Kidney glomerular epithelial cell (primary cell): ENCODE results near the gene MED17.

Source experiments
- DNase-seq: peaks from one replicate; lab custom pipeline; 2025; lab: John Stamatoyannopoulos, UW

MED17 gene

GRCh38 chr11:93849751-93850593, 65.9 kb downstream of the MED17 start:
- DNase-seq: no peak

- no peak for DNase-seq
These were observed 66.5 kb downstream of the MED17 start, which contains the start of gene VSTM5 for GRCh38 chr11:93850594-93851018. Gene VSTM5 (minus strand): TSS chr11:93850618. CDS start chr11:93850502, 116 bp downstream.

GRCh38 chr11:93852242-93852641, 68.2 kb downstream of the MED17 start:
- no peak for DNase-seq

- no peak for DNase-seq
These were observed 73.5 kb downstream of the MED17 start for GRCh38 chr11:93857413-93858120.

GRCh38 chr11:93858121-93858775, 74.2 kb downstream of the MED17 start:
- DNase-seq: no peak

- no peak for DNase-seq
These were observed 77.7 kb downstream of the MED17 start for GRCh38 chr11:93861808-93862207.
